Measurements from ENCODE around the gene RPS3. TPM values are rescaled to one million over a fixed set of nuclear protein-coding genes. Genes with fewer than 3 reads are reported as not detected.

Gene RPS3
- total and polyA plus RNA-seq, 9 of the 15 experiments (the other 6 are each of a cell fraction or from before 2014, with no cell fraction given), result 2,700 to 5,771 (median 3,679) TPM

DNA sequence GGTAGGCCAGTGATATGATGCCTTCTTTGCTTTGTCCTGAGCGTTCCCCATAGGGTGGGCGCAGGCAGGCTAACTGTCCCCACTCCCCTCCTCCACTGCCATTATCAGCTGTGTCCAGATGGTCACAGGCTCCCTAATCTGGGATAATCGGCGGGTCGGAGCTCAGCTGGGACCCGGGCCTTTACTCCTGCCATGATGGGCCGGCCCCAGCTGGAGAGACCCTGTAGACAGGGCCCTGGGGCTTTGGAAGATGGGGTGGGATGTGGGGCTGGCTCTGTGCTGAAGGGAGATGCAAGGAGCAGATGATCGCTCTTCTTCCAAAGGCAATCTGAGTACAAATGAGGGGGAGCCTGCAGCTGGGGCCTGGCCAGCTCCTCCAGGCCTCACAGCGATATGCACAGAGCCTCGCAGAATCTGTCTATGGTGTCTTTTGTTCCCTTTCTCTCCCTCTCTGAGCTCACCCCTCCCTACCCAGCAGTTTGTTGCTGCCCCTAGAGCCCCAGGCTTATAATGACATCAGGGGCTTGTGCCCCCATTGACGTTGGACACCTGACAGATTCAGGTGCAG, 21.8 kb downstream of the RPS3 start (continued):
- peak; percentile 2; the same call in 1 of the 2 replicates for TF ChIP-seq STAT5A (IDR thresholded peaks at IDR 0.05; ENCODE audit: borderline replicate concordance, low read length)
- TF ChIP-seq NELFE (IDR thresholded peaks at IDR 0.05; ENCODE audit: insufficient read depth, insufficient read length), result no peak
- TF ChIP-seq TEAD4 (IDR thresholded peaks at IDR 0.05; ENCODE audit: low read length), result peak; percentile 83
- no peak for TF ChIP-seq TEAD4 (CRISPR knock-in tag; IDR thresholded peaks at IDR 0.05; ENCODE audit: borderline replicate concordance)
- TF ChIP-seq, protein P1, sequence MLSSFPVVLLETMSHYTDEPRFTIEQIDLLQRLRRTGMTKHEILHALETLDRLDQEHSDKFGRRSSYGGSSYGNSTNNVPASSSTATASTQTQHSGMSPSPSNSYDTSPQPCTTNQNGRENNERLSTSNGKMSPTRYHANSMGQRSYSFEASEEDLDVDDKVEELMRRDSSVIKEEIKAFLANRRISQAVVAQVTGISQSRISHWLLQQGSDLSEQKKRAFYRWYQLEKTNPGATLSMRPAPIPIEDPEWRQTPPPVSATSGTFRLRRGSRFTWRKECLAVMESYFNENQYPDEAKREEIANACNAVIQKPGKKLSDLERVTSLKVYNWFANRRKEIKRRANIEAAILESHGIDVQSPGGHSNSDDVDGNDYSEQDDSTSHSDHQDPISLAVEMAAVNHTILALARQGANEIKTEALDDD (IDR thresholded peaks at IDR 0.05), result no peak
- TF ChIP-seq, protein P2, sequence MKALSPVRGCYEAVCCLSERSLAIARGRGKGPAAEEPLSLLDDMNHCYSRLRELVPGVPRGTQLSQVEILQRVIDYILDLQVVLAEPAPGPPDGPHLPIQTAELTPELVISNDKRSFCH (CRISPR knock-in tag; IDR thresholded peaks at IDR 0.05), result no peak
- TF ChIP-seq, protein P2 (tag; IDR thresholded peaks at IDR 0.05), result peak; percentile 66; the same call in 1 of the 2 replicates
- TF ChIP-seq U2AF2 (optimal IDR thresholded peaks at IDR 0.05; ENCODE audit: low read depth, low read length), result no peak
- TF ChIP-seq, protein P3, sequence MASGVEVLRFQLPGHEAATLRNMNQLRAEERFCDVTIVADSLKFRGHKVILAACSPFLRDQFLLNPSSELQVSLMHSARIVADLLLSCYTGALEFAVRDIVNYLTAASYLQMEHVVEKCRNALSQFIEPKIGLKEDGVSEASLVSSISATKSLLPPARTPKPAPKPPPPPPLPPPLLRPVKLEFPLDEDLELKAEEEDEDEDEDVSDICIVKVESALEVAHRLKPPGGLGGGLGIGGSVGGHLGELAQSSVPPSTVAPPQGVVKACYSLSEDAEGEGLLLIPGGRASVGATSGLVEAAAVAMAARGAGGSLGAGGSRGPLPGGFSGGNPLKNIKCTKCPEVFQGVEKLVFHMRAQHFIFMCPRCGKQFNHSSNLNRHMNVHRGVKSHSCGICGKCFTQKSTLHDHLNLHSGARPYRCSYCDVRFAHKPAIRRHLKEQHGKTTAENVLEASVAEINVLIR (CRISPR knock-in tag; IDR thresholded peaks at IDR 0.05), result no peak
- peak; percentile 4 for TF ChIP-seq RBBP5 (IDR thresholded peaks at IDR 0.05; ENCODE audit: borderline replicate concordance, insufficient read depth, low read length, poor library complexity, severe bottlenecking)
- TF ChIP-seq, protein P4, sequence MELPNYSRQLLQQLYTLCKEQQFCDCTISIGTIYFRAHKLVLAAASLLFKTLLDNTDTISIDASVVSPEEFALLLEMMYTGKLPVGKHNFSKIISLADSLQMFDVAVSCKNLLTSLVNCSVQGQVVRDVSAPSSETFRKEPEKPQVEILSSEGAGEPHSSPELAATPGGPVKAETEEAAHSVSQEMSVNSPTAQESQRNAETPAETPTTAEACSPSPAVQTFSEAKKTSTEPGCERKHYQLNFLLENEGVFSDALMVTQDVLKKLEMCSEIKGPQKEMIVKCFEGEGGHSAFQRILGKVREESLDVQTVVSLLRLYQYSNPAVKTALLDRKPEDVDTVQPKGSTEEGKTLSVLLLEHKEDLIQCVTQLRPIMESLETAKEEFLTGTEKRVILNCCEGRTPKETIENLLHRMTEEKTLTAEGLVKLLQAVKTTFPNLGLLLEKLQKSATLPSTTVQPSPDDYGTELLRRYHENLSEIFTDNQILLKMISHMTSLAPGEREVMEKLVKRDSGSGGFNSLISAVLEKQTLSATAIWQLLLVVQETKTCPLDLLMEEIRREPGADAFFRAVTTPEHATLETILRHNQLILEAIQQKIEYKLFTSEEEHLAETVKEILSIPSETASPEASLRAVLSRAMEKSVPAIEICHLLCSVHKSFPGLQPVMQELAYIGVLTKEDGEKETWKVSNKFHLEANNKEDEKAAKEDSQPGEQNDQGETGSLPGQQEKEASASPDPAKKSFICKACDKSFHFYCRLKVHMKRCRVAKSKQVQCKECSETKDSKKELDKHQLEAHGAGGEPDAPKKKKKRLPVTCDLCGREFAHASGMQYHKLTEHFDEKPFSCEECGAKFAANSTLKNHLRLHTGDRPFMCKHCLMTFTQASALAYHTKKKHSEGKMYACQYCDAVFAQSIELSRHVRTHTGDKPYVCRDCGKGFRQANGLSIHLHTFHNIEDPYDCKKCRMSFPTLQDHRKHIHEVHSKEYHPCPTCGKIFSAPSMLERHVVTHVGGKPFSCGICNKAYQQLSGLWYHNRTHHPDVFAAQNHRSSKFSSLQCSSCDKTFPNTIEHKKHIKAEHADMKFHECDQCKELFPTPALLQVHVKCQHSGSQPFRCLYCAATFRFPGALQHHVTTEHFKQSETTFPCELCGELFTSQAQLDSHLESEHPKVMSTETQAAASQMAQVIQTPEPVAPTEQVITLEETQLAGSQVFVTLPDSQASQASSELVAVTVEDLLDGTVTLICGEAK (IDR thresholded peaks at IDR 0.05), result no peak
- TF ChIP-seq, protein P4 (CRISPR knock-in tag; IDR thresholded peaks at IDR 0.05), result no peak
- no peak for TF ChIP-seq CBX2 (IDR thresholded peaks at IDR 0.05; ENCODE audit: insufficient read depth, low read length, poor library complexity, severe bottlenecking)
- peak; percentile 75; the same call in 1 of the 2 replicates for TF ChIP-seq ZBTB7A (IDR thresholded peaks at IDR 0.05; ENCODE audit: borderline replicate concordance, control insufficient read depth, low read depth, low read length)
- TF ChIP-seq FOXM1 (IDR thresholded peaks at IDR 0.05; ENCODE audit: low read depth), result peak; percentile 20; the same call in 1 of the 2 replicates
- TF ChIP-seq FOXM1 (CRISPR knock-in tag; IDR thresholded peaks at IDR 0.05; ENCODE audit: low read depth), result no peak
- no peak for TF ChIP-seq PTRF (tag; IDR thresholded peaks at IDR 0.05)

All from K562 (cell line).